WERI-Rb-1 (cell line): ENCODE measurements around the gene SEMA3B.
"Not testable (repeated sequence)": the region's sequence is repeated elsewhere in the genome, so short reads cannot be mapped to it uniquely, and the experiment has no call there.

Experiments
- DNase-seq: peaks from one replicate; pipeline ENCODE4 v3.0.0-alpha.2; 2020
- H3K27ac ChIP-seq: fragments of 250-450 bp; sonication (Bioruptor Pico); 2 replicates; pipeline ENCODE4 v1.5.1; 2020; ENCODE audit warnings: mild to moderate bottlenecking, moderate library complexity
- H3K27me3 ChIP-seq: fragments of 250-450 bp; sonication (Bioruptor Pico); 2 replicates; pipeline ENCODE4 v1.5.1; 2021; ENCODE audit warnings: mild to moderate bottlenecking, low read depth, moderate library complexity; ENCODE audit not compliant: insufficient read depth, severe bottlenecking
- H3K36me3 ChIP-seq: fragments of 250-450 bp; sonication (Bioruptor Pico); 2 replicates; pipeline ENCODE4 v1.5.1; 2020; ENCODE audit warnings: mild to moderate bottlenecking, moderate library complexity
- H3K4me3 ChIP-seq: 2 replicates; pipeline ENCODE4 v1.5.1; 2011; ENCODE audit warnings: low read depth, mild to moderate bottlenecking, control low read depth, low read length
- H3K9me3 ChIP-seq: fragments of 250-450 bp; sonication (Bioruptor Pico); 2 replicates; pipeline ENCODE4 v1.5.1; 2021; ENCODE audit warnings: mild to moderate bottlenecking, moderate library complexity; ENCODE audit not compliant: severe bottlenecking
- CTCF ChIP-seq: IDR thresholded peaks from 2 replicates; pipeline ENCODE4 v1.5.1; 2011; ENCODE audit warnings: low read depth, mild to moderate bottlenecking, control low read depth, inconsistent platforms, low read length

SEMA3B gene

DNA sequence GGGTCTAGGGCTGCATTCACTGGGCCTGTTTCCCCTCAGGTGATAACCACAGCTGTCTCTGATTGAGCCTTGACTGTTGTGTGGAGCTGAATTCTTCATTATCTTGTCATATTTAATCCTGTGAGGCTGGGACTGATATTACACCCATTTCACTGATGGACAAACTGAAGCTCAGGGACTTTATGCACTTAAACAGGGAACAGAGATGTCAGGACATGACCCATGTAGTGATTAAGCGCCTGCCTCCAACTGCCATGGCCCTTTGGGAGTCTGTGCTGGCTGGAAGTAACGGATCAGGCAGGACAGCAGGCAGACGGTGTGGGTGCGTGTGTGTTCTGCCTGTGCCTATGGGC is 25.4 kb upstream of the SEMA3B start:
- no peak for TF ChIP-seq CTCF
- H3K36me3 ChIP-seq, result peaks cover 16% of the 10 kb centered on the region
- H3K27ac ChIP-seq, result no peak overlapping the region
- H3K27me3 ChIP-seq, result no peaks in the 10 kb centered on the region
- H3K4me3 ChIP-seq, result no peak overlapping the region
- no peak for DNase-seq
- H3K9me3 ChIP-seq, result no peaks in the 10 kb centered on the region

DNA sequence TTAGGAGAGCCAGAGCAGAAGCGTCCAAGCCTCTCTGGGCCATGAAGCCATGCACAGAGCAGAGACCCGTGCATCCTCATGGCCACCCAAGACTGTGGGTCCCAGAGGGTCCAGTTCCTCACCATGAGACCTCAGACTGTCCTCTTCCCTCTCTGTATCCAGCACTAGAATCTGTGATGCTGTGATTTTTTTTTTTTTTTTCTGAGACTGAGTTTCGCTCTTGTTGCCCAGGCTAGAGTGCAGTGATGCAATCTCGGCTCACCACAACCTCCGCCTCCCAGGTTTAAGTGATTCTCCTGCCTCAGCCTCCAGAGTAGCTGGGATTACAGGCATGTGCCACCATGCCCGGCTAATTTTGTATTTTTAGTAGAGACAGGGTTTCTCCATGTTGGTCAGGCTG is 24.1 kb upstream of the SEMA3B start:
- not testable (repeated sequence) for DNase-seq, H3K27me3 ChIP-seq, H3K9me3 ChIP-seq, H3K4me3 ChIP-seq
- Histone ChIP-seq H3K36me3 (peaks cover 12% of the 10 kb centered on the region), H3K27ac (peak overlapping the region; percentile 85; the same call in 1 of the 2 replicates)

- no peak for DNase-seq
- peaks cover 12% of the 10 kb centered on the region for H3K36me3 ChIP-seq
- H3K27ac ChIP-seq, result peak overlapping the region; percentile 85
- H3K4me3 ChIP-seq, result no peak overlapping the region
- TF ChIP-seq CTCF, result no peak
- H3K9me3 ChIP-seq, result no peaks in the 10 kb centered on the region
- H3K27me3 ChIP-seq, result no peaks in the 10 kb centered on the region
These were observed 23.6 kb upstream of the SEMA3B start for GRCh38 chr3:50245251-50245745.

DNA sequence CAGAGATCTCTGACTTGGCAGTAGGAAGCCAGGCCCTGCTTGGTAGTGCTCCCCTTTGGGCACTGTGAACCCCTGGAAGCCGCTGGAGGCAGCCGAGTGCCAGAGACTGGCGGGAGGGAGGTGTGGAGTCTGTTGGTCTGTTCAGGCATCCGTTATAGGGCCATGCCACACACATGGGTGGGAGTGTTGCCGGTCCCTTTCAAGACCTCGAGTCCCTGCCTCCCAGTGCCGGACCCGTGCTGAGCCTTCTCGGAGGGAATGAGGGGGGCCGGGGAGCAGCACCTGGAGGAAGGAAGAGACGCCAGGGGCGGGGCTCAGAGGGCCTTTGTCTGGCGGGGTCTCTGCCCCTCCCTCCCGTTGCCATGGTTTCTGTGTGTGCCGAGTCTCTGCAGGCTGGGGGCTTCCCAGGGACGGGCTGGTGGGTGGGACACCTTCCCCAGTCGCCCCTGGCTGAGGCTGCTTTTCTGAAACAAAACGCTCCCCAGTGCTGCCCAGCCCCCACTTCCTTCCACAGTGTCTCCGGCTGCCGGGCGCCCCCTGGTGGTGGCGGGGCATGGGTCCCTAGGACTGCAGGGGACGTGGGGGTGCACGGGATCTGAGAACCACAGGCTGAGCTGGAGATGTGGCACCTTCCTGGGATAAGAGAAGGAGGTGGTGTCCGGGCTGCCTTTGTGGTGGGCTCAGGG is 23.0 kb upstream of the SEMA3B start:
- H3K4me3 ChIP-seq, result peak overlapping the region; percentile 42

GRCh38 chr3:50246517-50246954 is 22.4 kb upstream of the SEMA3B start:
- H3K27me3 ChIP-seq, result no peaks in the 10 kb centered on the region
- TF ChIP-seq CTCF, result no peak
- DNase-seq, result no peak
- no peak overlapping the region for H3K4me3 ChIP-seq
- peaks cover 12% of the 10 kb centered on the region for H3K36me3 ChIP-seq
- peak overlapping the region; percentile 85 for H3K27ac ChIP-seq
- no peaks in the 10 kb centered on the region for H3K9me3 ChIP-seq

More for the DNA sequence above, 23.0 kb upstream of the SEMA3B start:
- Histone ChIP-seq H3K9me3 (no peaks in the 10 kb centered on the region), H3K36me3 (peaks cover 12% of the 10 kb centered on the region), H3K27me3 (no peaks in the 10 kb centered on the region), H3K27ac (peak overlapping the region; percentile 85)
- peak; percentile 90 for TF ChIP-seq CTCF
- peak; percentile 92 for DNase-seq

DNA sequence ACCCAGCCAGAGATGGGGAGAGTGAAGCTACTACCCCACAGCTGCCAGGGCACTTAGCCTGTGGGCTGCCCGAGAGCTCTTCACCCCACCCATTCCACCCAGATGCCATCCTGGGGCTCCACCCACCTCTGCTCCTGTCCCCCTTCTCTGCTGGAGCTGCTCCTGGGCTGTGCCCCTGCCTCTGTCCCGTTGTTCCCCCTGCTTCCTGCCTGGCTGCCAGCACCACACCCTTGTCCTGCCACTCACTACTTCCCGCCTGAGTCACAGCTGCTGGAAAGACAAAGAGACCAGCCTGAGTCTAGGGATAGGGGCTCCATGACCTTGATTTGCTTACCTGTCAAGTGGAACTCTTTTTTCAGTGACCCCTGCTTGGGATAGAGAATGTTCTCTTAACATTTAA is 20.6 kb upstream of the SEMA3B start:
- no peaks in the 10 kb centered on the region for H3K27me3 ChIP-seq
- no peaks in the 10 kb centered on the region for H3K9me3 ChIP-seq
- H3K4me3 ChIP-seq, result no peak overlapping the region
- DNase-seq, result no peak
- peaks cover 23% of the 10 kb centered on the region for H3K36me3 ChIP-seq
- no peak overlapping the region for H3K27ac ChIP-seq
- TF ChIP-seq CTCF, result no peak
